NCI-H187 treated with DMSO at 0.1 percent for 48 hours (cell line): ENCODE data around the gene KIR2DL4.
"Not testable (repeated sequence)": the region's sequence is repeated elsewhere in the genome, so short reads cannot be mapped to it uniquely, and the experiment has no call there.

ENCODE experiments used
- DNase-seq: peaks from one replicate; lab custom pipeline; 2025; lab: John Stamatoyannopoulos, UW

The KIR2DL4 gene

DNA sequence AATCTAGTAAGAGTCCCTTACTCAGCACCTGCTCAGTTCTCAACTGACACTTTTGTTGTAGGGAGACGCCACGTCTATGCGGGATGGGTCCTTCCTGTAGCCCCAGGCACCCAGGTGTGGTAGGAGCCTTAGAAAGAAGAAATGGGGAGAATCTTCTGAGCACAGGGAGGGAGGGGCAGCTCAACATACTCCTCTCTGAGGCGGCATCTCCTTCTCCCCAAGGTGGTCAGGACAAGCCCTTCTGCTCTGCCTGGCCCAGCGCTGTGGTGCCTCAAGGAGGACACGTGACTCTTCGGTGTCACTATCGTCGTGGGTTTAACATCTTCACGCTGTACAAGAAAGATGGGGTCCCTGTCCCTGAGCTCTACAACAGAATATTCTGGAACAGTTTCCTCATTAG is 1.2 kb downstream of the KIR2DL4 start:
- no peak for DNase-seq

DNA sequence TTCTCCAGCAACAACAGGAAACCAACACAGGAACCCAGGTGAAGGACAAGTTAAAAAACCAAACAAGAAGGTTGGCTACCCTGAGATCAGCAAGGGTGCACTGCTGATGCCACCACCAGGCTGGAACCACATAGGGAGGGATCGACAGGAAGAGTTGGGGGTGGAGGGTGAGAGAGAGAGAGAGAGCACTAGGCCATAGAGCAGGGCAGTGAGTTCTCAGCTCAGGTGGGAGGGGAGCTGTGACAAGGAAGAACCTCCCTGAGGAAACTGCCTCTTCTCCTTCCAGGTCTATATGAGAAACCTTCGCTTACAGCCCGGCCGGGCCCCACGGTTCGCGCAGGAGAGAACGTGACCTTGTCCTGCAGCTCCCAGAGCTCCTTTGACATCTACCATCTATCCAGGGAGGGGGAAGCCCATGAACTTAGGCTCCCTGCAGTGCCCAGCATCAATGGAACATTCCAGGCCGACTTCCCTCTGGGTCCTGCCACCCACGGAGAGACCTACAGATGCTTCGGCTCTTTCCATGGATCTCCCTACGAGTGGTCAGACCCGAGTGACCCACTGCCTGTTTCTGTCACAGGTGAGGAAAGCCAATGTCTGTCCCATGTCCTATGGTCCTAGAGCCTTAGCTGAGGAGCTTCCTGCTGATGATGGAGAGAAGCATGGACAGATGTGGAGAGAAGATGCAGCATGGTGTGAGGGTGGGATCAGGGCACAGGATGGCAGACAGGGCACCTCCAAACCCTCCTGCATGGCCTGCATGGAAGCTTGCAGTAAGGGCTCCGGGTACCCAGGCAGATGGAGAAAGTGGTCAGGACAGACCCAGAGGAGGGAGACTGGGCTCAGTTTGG is 2.5 kb downstream of the KIR2DL4 start:
- DNase-seq = no peak

DNA sequence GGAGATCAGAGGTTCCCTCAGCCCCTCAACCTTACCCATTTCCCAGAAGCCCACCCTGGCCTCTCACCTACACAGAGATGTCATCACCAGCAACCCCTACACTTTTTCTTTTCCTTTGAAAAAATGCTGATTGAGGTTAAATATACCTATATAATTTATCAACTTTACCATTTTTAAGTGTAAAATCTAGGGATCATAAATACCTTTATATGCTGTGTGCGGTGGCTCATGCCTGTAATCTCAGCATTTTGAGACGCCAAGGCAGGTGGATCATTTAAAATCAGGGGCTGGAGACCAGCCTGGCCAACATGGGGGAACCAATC is 3.1 kb downstream of the KIR2DL4 start:
- DNase-seq = no peak

DNA sequence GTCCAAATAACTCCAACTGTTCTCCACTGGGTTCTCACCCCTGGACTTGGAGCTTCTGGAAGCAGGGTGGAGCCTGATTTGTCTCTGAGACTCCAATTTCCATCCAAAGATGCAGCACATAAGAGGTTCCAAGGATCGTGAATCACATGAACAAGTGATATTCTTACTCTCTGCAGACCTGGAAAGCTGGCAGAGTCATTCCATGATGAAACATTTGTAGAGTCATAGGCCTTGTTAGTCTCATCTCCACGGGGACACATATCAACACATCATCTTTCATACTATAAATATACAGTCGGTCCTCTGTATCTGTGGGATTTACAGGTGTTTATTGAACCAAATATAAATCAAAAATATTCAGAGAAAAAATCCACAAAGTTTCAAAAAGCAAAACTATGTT is 11.2 kb downstream of the KIR2DL4 start:
- not testable (repeated sequence) for DNase-seq

DNA sequence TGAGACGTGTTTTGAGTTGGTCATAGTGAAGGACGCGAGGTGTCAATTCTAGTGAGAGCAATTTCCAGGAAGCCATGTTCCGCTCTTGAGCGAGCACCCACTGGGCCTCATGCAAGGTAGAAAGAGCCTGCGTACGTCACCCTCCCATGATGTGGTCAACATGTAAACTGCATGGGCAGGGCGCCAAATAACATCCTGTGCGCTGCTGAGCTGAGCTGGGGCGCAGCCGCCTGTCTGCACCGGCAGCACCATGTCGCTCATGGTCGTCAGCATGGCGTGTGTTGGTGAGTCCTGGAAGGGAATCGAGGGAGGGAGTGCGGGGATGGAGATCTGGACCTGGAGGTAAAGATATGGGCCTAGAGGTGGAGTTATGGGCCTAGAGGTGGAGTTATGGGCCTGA is 12.8 kb downstream of the KIR2DL4 start, which contains the start of gene KIR3DL1:
KIR3DL1 (plus strand) TSS at position 218 of the 400 bp plus-strand sequence.
- not testable (repeated sequence) for DNase-seq

DNA sequence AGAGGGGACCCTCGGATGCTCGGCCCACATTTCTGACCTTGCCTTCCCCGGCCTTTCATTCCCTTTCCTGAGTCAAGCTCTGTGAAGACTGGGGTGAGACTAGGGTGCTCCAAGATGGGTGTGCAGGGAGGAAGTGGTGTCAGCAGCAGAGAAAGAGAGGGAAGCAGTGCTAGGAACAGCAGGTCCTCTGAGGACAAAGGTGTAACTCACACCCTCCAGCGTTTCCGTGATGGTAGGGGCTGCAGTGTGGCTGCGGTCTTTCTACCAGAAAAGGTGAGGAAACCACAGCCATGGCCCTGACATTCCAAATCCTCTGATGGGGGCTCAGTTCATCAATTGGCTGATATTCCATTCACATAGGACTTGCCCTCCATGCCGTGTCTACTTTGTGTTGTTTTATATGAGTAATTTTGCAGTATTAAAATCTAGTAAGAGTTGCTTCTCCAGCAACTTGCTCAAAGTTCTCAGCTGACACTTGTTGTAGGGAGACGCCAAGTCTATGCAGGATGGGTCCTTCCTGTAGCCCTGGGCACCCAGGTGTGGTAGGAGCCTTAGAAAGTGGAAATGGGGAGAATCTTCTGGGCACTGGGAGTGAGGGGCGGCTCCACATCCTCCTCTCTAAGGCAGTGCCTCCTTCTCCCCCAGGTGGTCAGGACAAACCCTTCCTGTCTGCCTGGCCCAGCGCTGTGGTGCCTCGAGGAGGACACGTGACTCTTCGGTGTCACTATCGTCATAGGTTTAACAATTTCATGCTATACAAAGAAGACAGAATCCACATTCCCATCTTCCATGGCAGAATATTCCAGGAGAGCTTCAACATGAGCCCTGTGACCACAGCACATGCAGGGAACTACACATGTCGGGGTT is 14.5 kb downstream of the KIR2DL4 start:
- DNase-seq = no peak

DNA sequence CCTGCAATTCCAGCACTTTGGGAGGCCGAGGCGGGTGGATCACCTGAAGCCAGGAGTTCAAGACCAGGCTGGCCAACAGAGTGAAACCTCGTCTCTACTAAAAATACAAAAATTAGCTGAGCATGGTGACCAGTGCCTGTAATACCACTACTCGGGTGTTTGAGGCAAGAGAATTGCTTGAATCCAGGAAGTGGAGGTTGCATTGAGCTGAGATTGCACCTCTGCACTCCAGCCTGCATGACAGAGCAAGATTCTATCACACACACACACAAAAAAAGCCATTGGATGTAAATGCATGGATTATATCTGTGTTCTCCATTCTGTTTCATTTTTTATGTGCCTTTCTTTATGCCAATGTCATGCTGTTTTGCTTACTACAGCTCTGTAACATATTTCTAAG is 21.0 kb downstream of the KIR2DL4 start:
- not testable (repeated sequence) for DNase-seq

DNA sequence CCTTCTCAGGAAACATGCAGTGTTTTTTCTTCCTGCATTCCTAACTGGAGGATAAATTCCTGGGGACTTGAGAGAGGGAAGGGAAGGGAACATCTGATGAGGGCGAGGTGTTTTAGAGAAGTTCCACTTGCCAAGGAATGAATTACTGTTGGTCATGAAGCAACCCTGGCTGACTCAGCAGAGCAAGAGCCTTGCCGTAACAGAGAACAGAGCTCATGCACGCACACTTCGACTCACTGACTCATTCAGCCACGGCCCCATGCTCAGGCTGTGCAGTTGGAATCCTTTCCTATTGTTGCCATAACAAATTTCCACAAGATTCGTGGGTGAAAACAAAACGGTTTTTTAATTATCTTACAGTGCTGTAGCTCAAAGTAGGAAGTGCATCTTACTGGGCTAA is 21.9 kb downstream of the KIR2DL4 start:
- not testable (repeated sequence) for DNase-seq

DNA sequence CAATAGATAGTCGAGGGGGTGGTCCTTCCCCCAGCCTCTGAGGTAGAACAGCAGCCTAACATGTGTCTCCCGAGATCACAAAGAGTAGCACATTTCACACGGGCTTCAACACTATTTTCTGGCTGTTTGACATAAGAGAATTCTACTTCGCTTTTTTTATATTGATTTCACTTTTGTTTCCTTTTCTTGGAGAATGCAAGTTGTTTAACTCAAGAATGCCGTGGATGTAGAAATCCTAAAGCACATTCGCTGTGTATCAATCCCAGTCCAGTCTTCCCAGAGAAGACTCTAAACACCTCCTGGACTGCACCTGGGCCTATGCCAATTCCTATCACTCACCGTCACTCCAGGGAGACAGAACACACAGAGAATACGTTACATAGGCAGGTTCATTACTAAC is 24.7 kb downstream of the KIR2DL4 start:
- DNase-seq = not testable (repeated sequence)

DNA sequence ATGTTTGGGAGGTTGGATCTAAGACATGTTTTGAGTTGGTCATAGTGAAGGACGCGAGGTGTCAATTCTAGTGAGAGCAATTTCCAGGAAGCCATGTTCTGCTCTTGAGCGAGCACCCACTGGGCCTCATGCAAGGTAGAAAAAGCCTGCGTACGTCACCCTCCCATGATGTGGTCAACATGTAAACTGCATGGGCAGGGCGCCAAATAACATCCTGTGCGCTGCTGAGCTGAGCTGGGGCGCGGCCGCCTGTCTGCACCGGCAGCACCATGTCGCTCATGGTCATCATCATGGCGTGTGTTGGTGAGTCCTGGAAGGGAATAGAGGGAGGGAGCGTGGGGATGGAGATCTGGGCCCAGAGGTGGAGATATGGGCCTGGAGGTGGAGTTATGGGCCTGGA is 29.1 kb downstream of the KIR2DL4 start, which contains the start of gene KIR2DS4:
KIR2DS4 (plus strand) TSS at position 181 of the 400 bp plus-strand sequence.
- not testable (repeated sequence) for DNase-seq

DNA sequence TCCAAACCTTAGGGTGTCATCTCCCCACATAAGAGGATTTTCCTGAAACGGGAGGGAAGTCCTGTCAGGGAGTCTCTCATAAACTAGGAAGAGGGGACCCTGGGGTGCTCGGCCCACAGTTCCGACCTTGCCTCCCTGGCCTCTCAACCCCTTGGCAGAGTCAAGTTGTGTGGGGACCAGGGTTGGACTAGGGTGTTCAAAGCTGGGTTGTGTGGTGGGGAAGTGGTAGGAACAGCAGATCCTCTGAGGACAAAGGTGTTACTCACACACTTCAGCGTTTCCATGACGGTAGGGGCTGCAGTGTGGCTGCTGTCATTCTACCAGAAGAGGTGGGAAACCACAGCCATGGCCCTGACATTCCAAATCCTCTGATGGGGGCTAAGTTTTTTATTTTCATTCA is 31.7 kb downstream of the KIR2DL4 start:
- DNase-seq = not testable (repeated sequence)

DNA sequence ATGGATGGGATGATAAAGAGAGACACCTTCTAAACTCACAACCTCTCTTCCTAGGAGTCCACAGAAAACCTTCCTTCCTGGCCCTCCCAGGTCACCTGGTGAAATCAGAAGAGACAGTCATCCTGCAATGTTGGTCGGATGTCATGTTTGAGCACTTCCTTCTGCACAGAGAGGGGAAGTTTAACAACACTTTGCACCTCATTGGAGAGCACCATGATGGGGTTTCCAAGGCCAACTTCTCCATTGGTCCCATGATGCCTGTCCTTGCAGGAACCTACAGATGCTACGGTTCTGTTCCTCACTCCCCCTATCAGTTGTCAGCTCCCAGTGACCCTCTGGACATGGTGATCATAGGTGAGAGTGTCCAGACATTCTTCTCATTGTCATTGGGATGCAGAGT is 34.1 kb downstream of the KIR2DL4 start:
- not testable (repeated sequence) for DNase-seq

DNA sequence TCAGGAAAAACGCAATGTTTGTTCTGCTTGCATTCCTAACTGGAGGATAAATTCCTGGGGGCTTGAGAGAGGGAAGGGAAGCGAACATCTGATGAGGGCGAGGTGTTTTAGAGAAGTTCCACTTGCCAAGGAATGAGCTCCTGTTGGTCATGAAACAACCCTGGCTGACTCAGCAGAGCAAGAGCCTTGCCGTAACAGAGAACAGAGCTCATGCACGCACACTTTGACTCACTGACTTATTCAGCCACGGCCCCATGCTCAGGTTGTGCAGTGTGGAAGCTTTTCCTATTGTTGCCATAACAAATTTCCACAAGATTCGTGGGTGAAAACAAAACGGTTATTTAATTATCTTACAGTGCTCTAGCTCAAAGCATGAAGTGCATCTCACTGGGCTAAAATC is 39.8 kb downstream of the KIR2DL4 start:
- DNase-seq = not testable (repeated sequence)

DNA sequence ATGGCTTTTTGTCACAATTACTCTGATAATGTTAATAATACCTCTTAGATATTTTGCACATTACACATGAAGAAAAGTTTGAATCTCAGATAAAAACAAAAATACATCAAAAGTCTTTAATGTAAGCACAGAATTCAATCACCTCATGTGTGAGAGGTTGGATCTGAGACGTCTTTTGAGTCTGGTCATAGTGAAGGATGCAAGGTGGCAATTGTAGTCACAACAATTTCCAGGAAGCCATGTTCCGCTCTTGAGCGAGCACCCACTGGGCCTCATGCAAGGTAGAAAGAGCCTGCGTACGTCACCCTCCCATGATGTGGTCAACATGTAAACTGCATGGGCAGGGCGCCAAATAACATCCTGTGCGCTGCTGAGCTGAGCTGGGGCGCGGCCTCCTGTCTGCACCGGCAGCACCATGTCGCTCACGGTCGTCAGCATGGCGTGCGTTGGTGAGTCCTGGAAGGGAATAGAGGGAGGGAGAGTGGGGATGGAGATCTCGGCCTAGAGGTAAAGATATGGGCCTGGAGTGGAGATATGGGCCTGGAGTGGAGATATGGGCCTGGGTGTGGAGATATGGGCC is 46.7 kb downstream of the KIR2DL4 start, which contains the start of gene KIR3DL2:
KIR3DL2 (plus strand) TSS at position 383 of the 580 bp plus-strand sequence; CDS start at position 416, 33 bp downstream.
- DNase-seq = not testable (repeated sequence)

DNA sequence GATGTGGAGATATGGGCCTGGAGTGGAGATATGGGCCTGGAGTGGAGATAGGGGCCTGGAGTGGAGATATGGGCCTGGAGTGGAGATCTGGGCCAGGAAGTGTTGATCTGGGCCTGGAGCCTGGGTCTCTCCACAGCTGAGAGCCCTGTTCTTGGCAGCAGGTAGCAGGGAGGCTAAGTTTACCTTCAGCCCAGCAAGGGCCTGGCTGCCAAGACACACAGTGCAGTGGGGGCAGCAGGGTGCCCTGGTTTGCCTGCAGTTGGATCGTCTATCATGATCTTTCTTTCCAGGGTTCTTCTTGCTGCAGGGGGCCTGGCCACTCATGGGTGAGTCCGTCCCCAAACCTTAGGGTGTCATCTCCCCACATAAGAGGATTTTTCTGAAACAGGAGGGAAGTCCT is 47.5 kb downstream of the KIR2DL4 start:
- DNase-seq = no peak

DNA sequence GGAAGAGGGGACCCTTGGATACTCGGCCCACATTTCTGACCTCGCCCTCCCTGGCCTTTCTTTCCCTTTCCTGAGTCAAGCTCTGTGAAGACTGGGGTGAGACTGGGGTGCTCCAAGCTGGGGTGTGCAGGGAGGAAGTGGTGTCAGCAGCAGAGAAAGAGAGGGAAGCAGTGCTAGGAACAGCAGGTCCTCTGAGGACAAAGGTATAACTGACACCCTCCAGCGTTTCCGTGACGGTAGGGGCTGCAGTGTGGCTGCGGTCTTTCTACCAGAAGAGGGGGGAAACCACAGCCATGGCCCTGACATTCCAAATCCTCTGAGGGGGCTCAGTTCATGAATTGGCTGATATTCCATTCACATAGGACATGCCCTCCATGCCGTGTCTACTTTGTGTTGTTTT is 47.9 kb downstream of the KIR2DL4 start:
- DNase-seq = no peak

DNA sequence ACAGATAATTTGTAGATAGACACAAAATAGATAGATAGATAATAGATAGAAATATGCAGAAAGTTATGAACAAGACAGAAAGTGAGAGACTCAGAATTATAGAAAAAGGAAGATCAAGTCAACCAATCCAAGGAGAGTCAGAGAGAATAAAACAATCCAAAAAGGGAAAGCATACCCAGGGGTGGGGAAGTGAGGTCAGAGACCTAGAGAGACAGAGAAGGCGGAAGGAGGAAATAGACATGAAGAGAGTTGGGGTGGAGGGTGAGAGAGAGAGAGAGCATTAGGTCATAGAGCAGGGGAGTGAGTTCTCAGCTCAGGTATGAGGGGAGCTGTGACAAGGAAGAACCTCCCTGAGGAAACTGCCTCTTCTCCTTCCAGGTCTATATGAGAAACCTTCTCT is 51.8 kb downstream of the KIR2DL4 start:
- not testable (repeated sequence) for DNase-seq

DNA sequence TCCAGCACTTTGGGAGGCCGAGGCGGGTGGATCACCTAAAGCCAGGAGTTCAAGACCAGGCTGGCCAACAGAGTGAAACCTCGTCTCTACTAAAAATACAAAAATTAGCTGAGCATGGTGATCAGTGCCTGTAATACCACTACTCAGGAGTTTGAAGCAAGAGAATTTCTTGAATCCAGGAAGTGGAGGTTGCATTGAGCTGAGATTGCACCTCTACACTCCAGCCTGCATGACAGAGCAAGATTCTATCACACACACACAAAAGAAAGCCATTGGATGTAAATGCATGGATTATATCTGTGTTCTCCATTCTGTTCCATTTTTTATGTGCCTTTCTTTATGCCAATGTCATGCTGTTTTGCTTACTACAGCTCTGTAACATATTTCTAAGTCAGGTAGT is 55.1 kb downstream of the KIR2DL4 start:
- DNase-seq = not testable (repeated sequence)

DNA sequence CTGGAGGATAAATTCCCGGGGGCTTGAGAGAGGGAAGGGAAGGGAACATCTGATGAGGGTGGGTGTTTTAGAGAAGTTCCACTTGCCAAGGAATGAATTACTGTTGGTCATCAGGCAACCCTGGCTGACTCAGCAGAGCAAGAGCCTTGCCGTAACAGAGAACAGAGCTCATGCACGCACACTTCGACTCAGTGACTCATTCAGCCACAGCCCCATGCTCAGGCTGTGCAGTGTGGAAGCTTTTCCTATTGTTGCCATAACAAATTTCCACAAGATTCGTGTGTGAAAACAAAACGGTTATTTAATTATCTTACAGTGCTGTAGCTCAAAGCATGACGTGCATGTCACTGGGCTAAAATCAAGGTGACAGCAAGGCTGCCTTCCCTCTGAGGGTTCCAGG is 56.0 kb downstream of the KIR2DL4 start:
- DNase-seq = not testable (repeated sequence)

DNA sequence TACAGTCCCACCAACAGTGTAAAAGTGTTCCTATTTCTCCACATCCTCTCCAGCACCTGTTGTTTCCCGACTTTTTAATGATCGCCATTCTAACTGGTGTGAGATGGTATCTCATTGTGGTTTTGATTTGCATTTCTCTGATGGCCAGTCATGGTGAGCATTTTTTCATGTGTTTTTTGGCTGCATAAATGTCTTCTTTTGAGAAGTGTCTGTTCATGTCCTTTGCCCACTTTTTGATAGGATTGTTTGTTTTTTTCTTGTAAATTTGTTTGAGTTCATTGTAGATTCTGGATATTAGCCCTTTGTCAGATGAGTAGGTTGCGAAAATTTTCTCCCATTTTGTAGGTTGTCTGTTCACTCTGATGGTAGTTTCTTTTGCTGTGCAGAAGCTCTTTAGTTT is 60.0 kb downstream of the KIR2DL4 start:
- not testable (repeated sequence) for DNase-seq
